ENCODE data around the gene USP46.

USP46 gene

DNA sequence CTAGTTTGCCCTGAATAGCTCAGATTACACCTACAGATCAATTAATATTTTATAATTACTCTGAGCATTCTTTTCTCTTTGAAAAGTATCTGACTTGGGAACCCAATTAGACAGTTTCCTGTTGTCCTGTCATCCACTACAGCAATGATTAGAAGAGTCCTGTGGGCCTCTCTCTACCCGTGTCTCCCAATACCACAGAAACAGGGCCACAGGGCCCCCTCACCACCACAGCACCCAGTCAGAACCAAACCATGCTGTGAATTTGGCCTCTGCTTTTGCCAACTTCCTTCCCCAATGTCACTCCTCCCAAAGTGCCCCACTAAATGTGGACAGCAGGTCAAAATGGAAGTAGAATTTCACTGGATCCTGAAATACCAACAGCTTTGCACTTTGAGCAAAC is 10.3 kb downstream of the USP46 start:
- TF ChIP-seq CTCF (IDR thresholded peaks at IDR 0.05; ENCODE audit: insufficient read depth, low read depth, low read length, missing control alignments) = no peak
- no peak for DNase-seq (ENCODE audit: low read depth)
- no peak overlapping the region for H3K4me3 ChIP-seq (ENCODE audit: low read depth, low read length)

DNA sequence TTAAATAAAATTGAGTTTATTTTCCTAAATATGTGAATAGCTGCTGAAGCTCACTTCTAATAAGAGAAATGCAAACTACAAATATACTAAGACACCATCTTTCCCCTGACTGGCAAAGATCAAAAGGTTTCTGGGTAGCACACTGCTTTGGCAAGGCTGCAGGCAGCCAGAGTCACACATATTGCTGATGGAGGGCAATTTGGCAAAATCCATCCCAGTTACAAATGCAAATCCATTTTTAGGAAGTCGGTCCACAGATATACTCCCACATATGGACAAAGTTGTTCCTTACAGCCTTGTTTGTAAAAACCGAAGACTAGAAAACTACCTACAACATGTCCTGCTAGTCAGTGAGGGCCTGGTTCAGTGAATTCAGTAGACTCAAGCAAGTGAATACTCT is 12.4 kb downstream of the USP46 start:
- no peak overlapping the region for H3K4me3 ChIP-seq (ENCODE audit: low read depth, low read length)
- DNase-seq (ENCODE audit: low read depth) = no peak
- no peak for TF ChIP-seq CTCF (IDR thresholded peaks at IDR 0.05; ENCODE audit: insufficient read depth, low read depth, low read length, missing control alignments)

- no peak for TF ChIP-seq CTCF (IDR thresholded peaks at IDR 0.05; ENCODE audit: insufficient read depth, low read depth, low read length, missing control alignments)
- no peak overlapping the region for H3K4me3 ChIP-seq (ENCODE audit: low read depth, low read length)
- no peak for DNase-seq (ENCODE audit: low read depth)
These were observed 13.0 kb downstream of the USP46 start for GRCh38 chr4:52646096-52646495.

DNA sequence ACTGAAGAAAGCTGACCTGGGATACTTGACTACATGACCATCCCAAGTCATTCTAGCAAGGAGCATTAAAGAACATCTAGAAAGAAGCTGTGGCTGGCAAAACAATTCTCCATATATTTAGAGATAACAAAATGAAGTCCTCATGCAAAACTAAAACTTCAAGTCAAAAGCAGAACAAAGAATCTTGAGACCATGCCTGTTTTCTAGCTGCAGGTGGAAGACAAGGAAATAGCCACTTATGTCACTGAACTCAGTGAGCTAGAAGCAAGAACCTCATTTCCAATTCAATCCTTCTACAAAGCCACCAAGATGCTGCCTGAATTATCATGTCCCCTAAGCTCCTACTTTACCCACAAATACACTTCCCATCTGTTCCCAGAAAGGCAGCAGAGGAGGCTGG is 13.8 kb downstream of the USP46 start:
- no peak for TF ChIP-seq CTCF (IDR thresholded peaks at IDR 0.05; ENCODE audit: insufficient read depth, low read depth, low read length, missing control alignments)
- peak; percentile 61 for DNase-seq (ENCODE audit: low read depth)
- H3K4me3 ChIP-seq (ENCODE audit: low read depth, low read length) = no peak overlapping the region

GRCh38 chr4:52643785-52644244 is 15.3 kb downstream of the USP46 start:
- H3K4me3 ChIP-seq (ENCODE audit: low read depth, low read length) = no peak overlapping the region
- no peak for TF ChIP-seq CTCF (IDR thresholded peaks at IDR 0.05; ENCODE audit: insufficient read depth, low read depth, low read length, missing control alignments)
- peak; percentile 53 for DNase-seq (ENCODE audit: low read depth)

DNA sequence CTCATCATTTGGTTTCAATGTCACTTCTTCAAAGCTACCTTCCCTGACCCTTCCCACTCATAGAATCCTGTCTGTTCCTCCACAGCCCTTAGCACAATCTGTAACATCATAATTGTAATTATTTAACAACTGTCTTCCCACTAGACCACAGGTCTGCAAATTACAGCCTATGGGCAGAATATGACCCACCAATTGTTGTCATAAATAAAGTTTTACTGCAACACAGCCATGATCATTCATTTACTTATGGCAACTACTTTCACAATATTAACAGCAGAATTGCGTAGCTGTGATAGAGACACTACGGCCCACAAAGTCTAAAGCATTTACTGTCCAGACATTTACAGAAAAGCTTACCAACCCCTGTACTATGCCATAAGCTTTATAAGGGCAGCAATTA is 15.9 kb downstream of the USP46 start:
- no peak overlapping the region for H3K4me3 ChIP-seq (ENCODE audit: low read depth, low read length)
- no peak for DNase-seq (ENCODE audit: low read depth)
- TF ChIP-seq CTCF (IDR thresholded peaks at IDR 0.05; ENCODE audit: insufficient read depth, low read depth, low read length, missing control alignments) = no peak

DNA sequence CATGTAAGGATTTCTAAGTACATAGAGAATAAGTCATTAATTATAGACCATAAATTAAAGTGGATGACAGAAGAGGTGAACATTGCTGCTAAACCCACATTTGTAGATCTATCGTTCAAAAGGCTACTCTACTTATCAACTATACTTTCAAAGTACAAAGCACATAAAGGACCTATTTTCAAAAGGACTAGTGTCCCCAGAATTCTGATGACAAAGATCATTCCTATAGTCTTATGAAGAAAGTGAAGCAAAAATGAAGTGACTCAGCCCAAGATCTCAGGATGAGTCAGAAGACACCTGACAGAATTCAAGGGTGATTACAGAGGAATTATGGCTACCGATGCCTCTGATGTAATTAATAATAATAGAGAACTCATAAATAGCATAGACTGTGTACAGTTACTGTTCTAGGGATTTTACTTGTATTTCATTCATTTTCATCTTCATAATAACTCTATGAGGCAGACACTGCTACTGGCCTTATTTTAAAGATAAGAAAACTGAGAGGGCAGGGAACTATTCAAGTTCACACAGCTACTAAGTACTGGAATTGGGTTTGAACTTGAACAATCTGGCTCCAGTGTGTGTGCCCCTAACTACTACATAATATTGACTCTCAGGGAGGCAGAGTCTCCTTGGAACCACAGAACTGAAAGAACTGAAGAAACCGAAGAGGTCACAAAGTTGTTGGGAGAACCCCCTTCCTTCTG is 17.1 kb downstream of the USP46 start:
- TF ChIP-seq CTCF (IDR thresholded peaks at IDR 0.05; ENCODE audit: insufficient read depth, low read depth, low read length, missing control alignments) = no peak
- no peak overlapping the region for H3K4me3 ChIP-seq (ENCODE audit: low read depth, low read length)
- DNase-seq (ENCODE audit: low read depth) = peak; percentile 83

Measured in GM12865 (cell line).